ENCODE data around the gene NELL1.

Gene NELL1

GRCh38 chr11:21489416-21490115 lies 820.2 kb downstream of the NELL1 start:
- no peak overlapping the region for H3K27ac ChIP-seq
- no peak overlapping the region for H3K4me3 ChIP-seq
- no peak for TF ChIP-seq FOXP2 (optimal IDR thresholded peaks at IDR 0.05; ENCODE audit: control extremely low read depth, extremely low read length, insufficient read depth)
- no peak for TF ChIP-seq POLR2AphosphoS5 (IDR thresholded peaks at IDR 0.05; ENCODE audit: borderline replicate concordance, low read depth, low read length)
- no peak for TF ChIP-seq EZH2 (IDR thresholded peaks at IDR 0.05)
- no peaks in the 10 kb centered on the region for H3K9me3 ChIP-seq (ENCODE audit: low read depth, low read length)
- no peaks in the 10 kb centered on the region for H3K36me3 ChIP-seq (ENCODE audit: insufficient read depth, low read length)
- no peak overlapping the region for H3K9ac ChIP-seq (ENCODE audit: insufficient read length)
- DNase-seq (ENCODE audit: low read depth, low spot score) = no peak

- no peak overlapping the region for H3K27ac ChIP-seq
- TF ChIP-seq EZH2 (IDR thresholded peaks at IDR 0.05) = no peak
- no peak for TF ChIP-seq POLR2AphosphoS5 (IDR thresholded peaks at IDR 0.05; ENCODE audit: borderline replicate concordance, low read depth, low read length)
- no peak for TF ChIP-seq FOXP2 (optimal IDR thresholded peaks at IDR 0.05; ENCODE audit: control extremely low read depth, extremely low read length, insufficient read depth)
- no peaks in the 10 kb centered on the region for H3K36me3 ChIP-seq (ENCODE audit: insufficient read depth, low read length)
- DNase-seq (ENCODE audit: low read depth, low spot score) = no peak
- H3K4me3 ChIP-seq = no peak overlapping the region
- no peaks in the 10 kb centered on the region for H3K9me3 ChIP-seq (ENCODE audit: low read depth, low read length)
- H3K9ac ChIP-seq (ENCODE audit: insufficient read length) = no peak overlapping the region
Measured at GRCh38 chr11:21492931-21493330, 823.5 kb downstream of the NELL1 start.

GRCh38 chr11:21494946-21495345 lies 825.6 kb downstream of the NELL1 start:
- Histone ChIP-seq H3K9me3 (ENCODE audit: low read depth, low read length) (no peaks in the 10 kb centered on the region), H3K36me3 (ENCODE audit: insufficient read depth, low read length) (no peaks in the 10 kb centered on the region), H3K4me3 (no peak overlapping the region), H3K27ac (no peak overlapping the region), H3K9ac (ENCODE audit: insufficient read length) (no peak overlapping the region)
- TF ChIP-seq POLR2AphosphoS5 (IDR thresholded peaks at IDR 0.05; ENCODE audit: borderline replicate concordance, low read depth, low read length) (no peak), EZH2 (IDR thresholded peaks at IDR 0.05) (no peak)
- no peak for DNase-seq (ENCODE audit: low read depth, low spot score)

GRCh38 chr11:21495879-21496278 lies 826.5 kb downstream of the NELL1 start:
- Histone ChIP-seq H3K36me3 (ENCODE audit: insufficient read depth, low read length) (no peaks in the 10 kb centered on the region), H3K9me3 (ENCODE audit: low read depth, low read length) (no peaks in the 10 kb centered on the region), H3K9ac (ENCODE audit: insufficient read length) (no peak overlapping the region), H3K27ac (no peak overlapping the region), H3K4me3 (no peak overlapping the region)
- TF ChIP-seq EZH2 (IDR thresholded peaks at IDR 0.05) (no peak), POLR2AphosphoS5 (IDR thresholded peaks at IDR 0.05; ENCODE audit: borderline replicate concordance, low read depth, low read length) (no peak)
- no peak for DNase-seq (ENCODE audit: low read depth, low spot score)

- Histone ChIP-seq H3K27ac (no peak overlapping the region), H3K9me3 (ENCODE audit: low read depth, low read length) (no peaks in the 10 kb centered on the region), H3K9ac (ENCODE audit: insufficient read length) (no peak overlapping the region), H3K36me3 (ENCODE audit: insufficient read depth, low read length) (no peaks in the 10 kb centered on the region), H3K4me3 (no peak overlapping the region)
- TF ChIP-seq EZH2 (IDR thresholded peaks at IDR 0.05) = no peak
- TF ChIP-seq FOXP2 (optimal IDR thresholded peaks at IDR 0.05; ENCODE audit: control extremely low read depth, extremely low read length, insufficient read depth) = no peak
- no peak for TF ChIP-seq POLR2AphosphoS5 (IDR thresholded peaks at IDR 0.05; ENCODE audit: borderline replicate concordance, low read depth, low read length)
- no peak for DNase-seq (ENCODE audit: low read depth, low spot score)
Measured at GRCh38 chr11:21501245-21501644, 831.9 kb downstream of the NELL1 start.

- TF ChIP-seq EZH2 (IDR thresholded peaks at IDR 0.05) = no peak
- no peak overlapping the region for H3K4me3 ChIP-seq
- DNase-seq (ENCODE audit: low read depth, low spot score) = no peak
- no peaks in the 10 kb centered on the region for H3K9me3 ChIP-seq (ENCODE audit: low read depth, low read length)
- H3K9ac ChIP-seq (ENCODE audit: insufficient read length) = no peak overlapping the region
- no peaks in the 10 kb centered on the region for H3K36me3 ChIP-seq (ENCODE audit: insufficient read depth, low read length)
- no peak overlapping the region for H3K27ac ChIP-seq
Measured at GRCh38 chr11:21505070-21505469, 835.7 kb downstream of the NELL1 start.

- Histone ChIP-seq H3K9ac (ENCODE audit: insufficient read length) (no peak overlapping the region), H3K9me3 (ENCODE audit: low read depth, low read length) (no peaks in the 10 kb centered on the region), H3K36me3 (ENCODE audit: insufficient read depth, low read length) (no peaks in the 10 kb centered on the region), H3K4me3 (no peak overlapping the region), H3K27ac (no peak overlapping the region)
- no peak for DNase-seq (ENCODE audit: low read depth, low spot score)
- TF ChIP-seq FOXP2 (optimal IDR thresholded peaks at IDR 0.05; ENCODE audit: control extremely low read depth, extremely low read length, insufficient read depth) (no peak), EZH2 (IDR thresholded peaks at IDR 0.05) (no peak), POLR2AphosphoS5 (IDR thresholded peaks at IDR 0.05; ENCODE audit: borderline replicate concordance, low read depth, low read length) (no peak)
Measured at GRCh38 chr11:21511835-21512440, 842.6 kb downstream of the NELL1 start.

GRCh38 chr11:21514316-21514715 lies 844.9 kb downstream of the NELL1 start:
- H3K9me3 ChIP-seq (ENCODE audit: low read depth, low read length) = no peaks in the 10 kb centered on the region
- DNase-seq (ENCODE audit: low read depth, low spot score) = no peak
- H3K9ac ChIP-seq (ENCODE audit: insufficient read length) = no peak overlapping the region
- no peak overlapping the region for H3K4me3 ChIP-seq
- H3K27ac ChIP-seq = no peak overlapping the region
- no peaks in the 10 kb centered on the region for H3K36me3 ChIP-seq (ENCODE audit: insufficient read depth, low read length)
- TF ChIP-seq POLR2AphosphoS5 (IDR thresholded peaks at IDR 0.05; ENCODE audit: borderline replicate concordance, low read depth, low read length) = no peak
- TF ChIP-seq EZH2 (IDR thresholded peaks at IDR 0.05) = no peak
- TF ChIP-seq FOXP2 (optimal IDR thresholded peaks at IDR 0.05; ENCODE audit: control extremely low read depth, extremely low read length, insufficient read depth) = no peak

GRCh38 chr11:21520244-21520643 lies 850.9 kb downstream of the NELL1 start:
- TF ChIP-seq POLR2AphosphoS5 (IDR thresholded peaks at IDR 0.05; ENCODE audit: borderline replicate concordance, low read depth, low read length) (no peak; the same call in 1 of the 2 replicates), EZH2 (IDR thresholded peaks at IDR 0.05) (no peak), FOXP2 (optimal IDR thresholded peaks at IDR 0.05; ENCODE audit: control extremely low read depth, extremely low read length, insufficient read depth) (no peak)
- DNase-seq (ENCODE audit: low read depth, low spot score) = peak; percentile 14
- no peaks in the 10 kb centered on the region for H3K9me3 ChIP-seq (ENCODE audit: low read depth, low read length)

More at GRCh38 chr11:21520244-21520643, 850.9 kb downstream of the NELL1 start:
- no peaks in the 10 kb centered on the region for H3K36me3 ChIP-seq (ENCODE audit: insufficient read depth, low read length)
- no peak overlapping the region for H3K9ac ChIP-seq (ENCODE audit: insufficient read length)
- no peak overlapping the region for H3K27ac ChIP-seq
- H3K4me3 ChIP-seq = no peak overlapping the region

All from SK-N-MC (cell line).